PC-9 (cell line): Measurements from ENCODE around the gene HIRA. TPM values are rescaled to one million over a fixed set of nuclear protein-coding genes. Genes with fewer than 3 reads are reported as not detected.

Source experiments
- BruUV-seq: library from RNA; stranded (reverse); fragments of 400-500 nt; replicated peaks from 2 replicates; lab custom pipeline; 2021; lab: Mats Ljungman, UMichigan
- CTCF ChIA-PET: fragments of 300-600 bp; sonication (Branson Sonifier 250); formaldehyde crosslinking; loops from one replicate; lab custom pipeline; 2022; ENCODE audit warnings: antibody characterized with exemption; lab: Charles Lee
- POLR2A ChIA-PET: fragments of 300-600 bp; sonication (Branson Sonifier 250); formaldehyde crosslinking; loops from one replicate; lab custom pipeline; 2022; ENCODE audit warnings: antibody characterized with exemption; ENCODE audit not compliant: unreplicated experiment; lab: Charles Lee
- DNase-seq, 2 experiments: peaks; one replicate each; pipeline versions ENCODE4 v3.0.0 to v3.0.0-alpha.2; 2015 to 2022; ENCODE audit warnings: mixed read lengths in 1 of 2
- H2AFZ ChIP-seq: fragments of 200-600 bp; sonication (generic); 2 replicates; pipeline ENCODE4 v1.8.1; 2017; ENCODE audit warnings: antibody characterized with exemption
- H3F3A ChIP-seq: fragments of 200-600 bp; sonication (generic); 2 replicates; pipeline ENCODE4 v1.8.1; 2017; ENCODE audit warnings: antibody characterized with exemption, mild to moderate bottlenecking, low read depth; ENCODE audit not compliant: insufficient read depth
- H3K27ac ChIP-seq: fragments of 200-600 bp; sonication (generic); 2 replicates; pipeline ENCODE4 v1.6.1; 2016; ENCODE audit warnings: mixed run types
- H3K27me3 ChIP-seq: fragments of 200-600 bp; sonication (generic); 2 replicates; pipeline ENCODE4 v1.6.1; 2016; ENCODE audit warnings: low read depth, mixed run types; ENCODE audit not compliant: insufficient read depth
- H3K36me3 ChIP-seq: fragments of 200-600 bp; sonication (generic); 2 replicates; pipeline ENCODE4 v1.6.1; 2016; ENCODE audit warnings: low read depth, mixed run types
- H3K4me1 ChIP-seq: fragments of 200-600 bp; sonication (generic); replicated peaks from 2 replicates; pipeline ENCODE4 v1.6.1; 2016; ENCODE audit warnings: mixed run types; ENCODE audit not compliant: insufficient read depth
- H3K4me2 ChIP-seq: fragments of 200-600 bp; sonication (generic); 2 replicates; pipeline ENCODE4 v1.6.1; 2017; ENCODE audit warnings: mixed run types
- H3K4me3 ChIP-seq: fragments of 200-600 bp; sonication (generic); 2 replicates; pipeline ENCODE4 v1.6.1; 2016; ENCODE audit warnings: mixed run types
- H3K79me2 ChIP-seq: fragments of 200-600 bp; sonication (generic); 2 replicates; pipeline ENCODE4 v1.6.1; 2017; ENCODE audit warnings: low read depth, mixed run types
- H3K9me2 ChIP-seq: fragments of 200-600 bp; sonication (generic); 2 replicates; pipeline ENCODE4 v1.8.1; 2017; ENCODE audit warnings: mild to moderate bottlenecking; ENCODE audit not compliant: insufficient read depth
- H3K9me3 ChIP-seq: fragments of 200-600 bp; sonication (generic); 2 replicates; pipeline ENCODE4 v1.8.1; 2016; ENCODE audit warnings: low read depth; ENCODE audit not compliant: insufficient read depth
- H4K20me1 ChIP-seq: fragments of 200-600 bp; sonication (generic); 2 replicates; pipeline ENCODE4 v1.8.1; 2017; ENCODE audit not compliant: insufficient read depth
- CTCF ChIP-seq: fragments of 200-600 bp; sonication (generic); conservative IDR thresholded peaks from 2 replicates; pipeline ENCODE4 v1.6.1; 2017; ENCODE audit warnings: mixed run types, antibody characterized with exemption, mild to moderate bottlenecking, moderate library complexity
- EZH2 ChIP-seq: fragments of 200-600 bp; sonication (generic); IDR thresholded peaks from 2 replicates; pipeline ENCODE4 v1.8.0; 2017; ENCODE audit warnings: antibody characterized with exemption, low read depth
- intact Hi-C: fragments of 100-400 bp; cut with micrococcal nuclease; formaldehyde crosslinking; loops from one replicate; pipeline ENCODE4 v1.10.0; 2022; ENCODE audit not compliant: unreplicated experiment
- total RNA-seq: library from RNA; stranded (reverse); gene quantifications from 2 replicates; pipeline ENCODE4 v1.2.3, GENCODE V29; 2021

The HIRA gene
- total RNA-seq, 1 experiment from 2014 or later = 19.2 TPM

GRCh38 chr22:19470010-19470409 lies 38.5 kb upstream of the HIRA start:
- no peaks in the 10 kb centered on the region for H3K9me3 ChIP-seq
- ChIA-PET POLR2A (no interaction called here), CTCF (no interaction called here)
- intact Hi-C loops = loop anchor here (10.0 kb wide), 1 partner anchor 175 kb away; the partner anchor contains the start of gene CLTCL1
- no peak overlapping the region for H3K4me3 ChIP-seq
- H3K27ac ChIP-seq = no peak overlapping the region
- no peaks in the 10 kb centered on the region for H3K4me1 ChIP-seq
- H3K79me2 ChIP-seq = 0 out of 2 replicates have a peak, but pooled peaks cover under 1% of the 10 kb centered on the region
- H4K20me1 ChIP-seq = 0 out of 2 replicates have a peak, but pooled peaks cover 3% of the 10 kb centered on the region
- H3K36me3 ChIP-seq = no peaks in the 10 kb centered on the region
- H3K27me3 ChIP-seq = no peaks in the 10 kb centered on the region
- TF ChIP-seq EZH2 = no peak
- no peak for TF ChIP-seq CTCF
- no peaks in the 10 kb centered on the region for H3F3A ChIP-seq
- no TSS peak for BruUV-seq
- H2AFZ ChIP-seq = no peak overlapping the region
- no peak overlapping the region for H3K4me2 ChIP-seq
- DNase-seq = no peak
- no peaks in the 10 kb centered on the region for H3K9me2 ChIP-seq

GRCh38 chr22:19469421-19469820 lies 37.9 kb upstream of the HIRA start:
- Histone ChIP-seq H3K79me2 (no peaks in the 10 kb centered on the region), H3K4me2 (no peak overlapping the region), H3K27me3 (no peaks in the 10 kb centered on the region), H3K4me1 (no peaks in the 10 kb centered on the region), H3K4me3 (no peak overlapping the region), H4K20me1 (0 out of 2 replicates have a peak, but pooled peaks cover 3% of the 10 kb centered on the region), H3K27ac (no peak overlapping the region), H3K36me3 (no peaks in the 10 kb centered on the region), H3F3A (no peaks in the 10 kb centered on the region), H2AFZ (no peak overlapping the region), H3K9me3 (no peaks in the 10 kb centered on the region), H3K9me2 (no peaks in the 10 kb centered on the region)
- no TSS peak for BruUV-seq
- intact Hi-C loops = no loop called here
- POLR2A ChIA-PET = no interaction called here
- no peak for TF ChIP-seq CTCF
- no peak for TF ChIP-seq EZH2
- DNase-seq = no peak
- CTCF ChIA-PET = no interaction called here

- CTCF ChIA-PET = no interaction called here
- H2AFZ ChIP-seq = no peak overlapping the region
- no peak for DNase-seq
- H3F3A ChIP-seq = no peaks in the 10 kb centered on the region; the same call in 1 of the 2 replicates
- POLR2A ChIA-PET = no interaction called here
- H3K4me3 ChIP-seq = no peak overlapping the region
- no peak overlapping the region for H3K27ac ChIP-seq
- TF ChIP-seq CTCF = no peak
- no peak for TF ChIP-seq EZH2
- no peaks in the 10 kb centered on the region for H3K36me3 ChIP-seq
- no peaks in the 10 kb centered on the region for H3K27me3 ChIP-seq
- no peaks in the 10 kb centered on the region for H4K20me1 ChIP-seq
- H3K4me1 ChIP-seq = no peaks in the 10 kb centered on the region
- H3K9me3 ChIP-seq = no peaks in the 10 kb centered on the region
- intact Hi-C loops = no loop called here
- H3K79me2 ChIP-seq = no peaks in the 10 kb centered on the region
- no peaks in the 10 kb centered on the region for H3K9me2 ChIP-seq
- BruUV-seq = no TSS peak
- H3K4me2 ChIP-seq = no peak overlapping the region
These were observed 36.4 kb upstream of the HIRA start for GRCh38 chr22:19467912-19468311.
